Body of pancreas (tissue), 4 donors: ENCODE measurements around the gene PPP1R7.

Experiments
- CTCF ChIP-seq, 7 experiments: fragments of 450-650 bp in 4 of 7; fragments of 200-600 bp in 3 of 7; sonication (generic) in 3 of 7; IDR thresholded peaks; one replicate each; pipeline ENCODE4 v1.5.1; 2016 to 2019; ENCODE audit warnings: antibody characterized with exemption in 7 of 7
- POLR2A ChIP-seq, 3 donors: fragments of 450-650 bp; IDR thresholded peaks; one replicate each; pipeline ENCODE4 v1.6.1; 2016; ENCODE audit warnings: antibody characterized with exemption in 3 of 3, mild to moderate bottlenecking in 2 of 3

GRCh38 chr2:241228081-241228859 lies 78.0 kb downstream of the PPP1R7 start:
- TF ChIP-seq CTCF (IDR thresholded peaks at IDR 0.05) (no peak), POLR2A (IDR thresholded peaks at IDR 0.05) (no peak)
